Measurements from ENCODE around the gene TSPAN14. TPM values are rescaled to one million over a fixed set of nuclear protein-coding genes. Genes with fewer than 3 reads are reported as not detected.

The TSPAN14 gene
- total RNA-seq, 1 experiment from 2014 or later, result 116 TPM

DNA sequence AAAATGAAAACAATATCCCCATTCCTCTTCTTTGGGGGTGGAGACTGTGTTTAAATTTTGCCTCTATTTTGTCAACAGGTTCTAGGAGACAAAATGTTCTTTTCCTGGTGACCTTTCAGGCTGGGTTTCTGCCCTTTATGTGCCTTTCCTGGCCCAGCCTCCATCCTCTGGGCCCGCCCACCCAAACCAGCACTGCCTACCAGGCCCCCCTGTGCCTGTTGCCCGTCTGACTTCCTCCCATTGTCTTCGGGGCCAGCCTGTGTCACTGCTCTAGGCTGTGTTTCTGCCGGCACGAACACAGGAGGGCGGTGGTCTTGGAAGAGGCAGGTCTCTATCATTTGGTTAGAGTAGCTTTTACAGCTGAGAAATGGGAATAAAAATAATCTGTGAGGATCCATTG, 13.9 kb downstream of the TSPAN14 start:
- BruUV-seq (replicated peaks), result no TSS peak
- Mint-ChIP-seq H3K9me3 (ENCODE audit: low read depth, unreplicated experiment) (no peaks in the 10 kb centered on the region), H3K4me3 (ENCODE audit: low read depth, unreplicated experiment) (no peak overlapping the region), H3K36me3 (ENCODE audit: insufficient read depth, unreplicated experiment) (peaks cover 61% of the 10 kb centered on the region), H3K4me1 (ENCODE audit: low read depth, unreplicated experiment) (peaks cover 96% of the 10 kb centered on the region), H3K27me3 (ENCODE audit: unreplicated experiment) (no peaks in the 10 kb centered on the region), H3K27ac (ENCODE audit: unreplicated experiment) (no peak overlapping the region)
- intact Hi-C loops (cut with micrococcal nuclease; ENCODE audit: unreplicated experiment), result no loop called here
- TF ChIP-seq, protein P1, sequence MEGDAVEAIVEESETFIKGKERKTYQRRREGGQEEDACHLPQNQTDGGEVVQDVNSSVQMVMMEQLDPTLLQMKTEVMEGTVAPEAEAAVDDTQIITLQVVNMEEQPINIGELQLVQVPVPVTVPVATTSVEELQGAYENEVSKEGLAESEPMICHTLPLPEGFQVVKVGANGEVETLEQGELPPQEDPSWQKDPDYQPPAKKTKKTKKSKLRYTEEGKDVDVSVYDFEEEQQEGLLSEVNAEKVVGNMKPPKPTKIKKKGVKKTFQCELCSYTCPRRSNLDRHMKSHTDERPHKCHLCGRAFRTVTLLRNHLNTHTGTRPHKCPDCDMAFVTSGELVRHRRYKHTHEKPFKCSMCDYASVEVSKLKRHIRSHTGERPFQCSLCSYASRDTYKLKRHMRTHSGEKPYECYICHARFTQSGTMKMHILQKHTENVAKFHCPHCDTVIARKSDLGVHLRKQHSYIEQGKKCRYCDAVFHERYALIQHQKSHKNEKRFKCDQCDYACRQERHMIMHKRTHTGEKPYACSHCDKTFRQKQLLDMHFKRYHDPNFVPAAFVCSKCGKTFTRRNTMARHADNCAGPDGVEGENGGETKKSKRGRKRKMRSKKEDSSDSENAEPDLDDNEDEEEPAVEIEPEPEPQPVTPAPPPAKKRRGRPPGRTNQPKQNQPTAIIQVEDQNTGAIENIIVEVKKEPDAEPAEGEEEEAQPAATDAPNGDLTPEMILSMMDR (IDR thresholded peaks at IDR 0.05; ENCODE audit: unreplicated experiment), result no peak
- CTCF ChIA-PET, result interaction anchor here (0.6 to 1.8 kb wide), 3 partner anchors 34 to 500 kb away, joined by 3 to 8 read pairs (median 4); no protein-coding TSS in a partner anchor
- no peak for DNase-seq

DNA sequence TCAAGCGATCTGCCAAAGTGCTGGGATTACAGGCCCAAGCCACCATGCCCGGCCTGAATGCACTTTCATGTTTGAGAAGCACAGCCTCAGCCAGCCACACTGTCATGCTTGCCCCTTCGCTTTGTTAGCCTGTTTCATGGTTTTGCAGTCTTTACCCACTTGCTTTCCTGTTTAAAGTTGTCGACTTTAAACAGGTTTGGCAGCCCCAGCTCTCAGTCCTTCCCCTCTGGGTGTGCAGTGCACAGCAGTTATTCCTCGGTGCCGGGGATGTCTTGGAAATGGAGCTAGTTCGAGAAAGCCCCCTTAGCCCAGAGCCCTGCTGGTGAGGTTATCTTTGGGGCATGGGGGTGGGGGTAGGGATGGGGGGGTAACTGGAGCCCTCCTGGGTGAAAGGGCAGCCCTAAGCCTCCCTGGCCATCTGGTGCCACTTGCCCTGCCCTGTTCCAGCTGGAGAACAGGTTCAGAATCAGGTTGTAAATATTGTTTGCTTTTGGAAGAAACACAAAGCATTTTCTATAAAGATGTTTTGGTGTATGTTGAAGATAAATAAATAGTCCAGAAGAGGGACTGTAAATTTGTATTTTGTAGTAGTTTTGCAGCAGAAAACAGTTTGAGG, 14.8 kb downstream of the TSPAN14 start:
- no peak for DNase-seq
- peaks cover 92% of the 10 kb centered on the region for H3K4me1 Mint-ChIP-seq (ENCODE audit: low read depth, unreplicated experiment)
- H3K4me3 Mint-ChIP-seq (ENCODE audit: low read depth, unreplicated experiment), result no peak overlapping the region
- H3K9me3 Mint-ChIP-seq (ENCODE audit: low read depth, unreplicated experiment), result no peaks in the 10 kb centered on the region
- no peak overlapping the region for H3K27ac Mint-ChIP-seq (ENCODE audit: unreplicated experiment)
- intact Hi-C loops (cut with micrococcal nuclease; ENCODE audit: unreplicated experiment), result no loop called here
- no TSS peak for BruUV-seq (replicated peaks)
- CTCF ChIA-PET, result no interaction called here
- no peaks in the 10 kb centered on the region for H3K27me3 Mint-ChIP-seq (ENCODE audit: unreplicated experiment)
- H3K36me3 Mint-ChIP-seq (ENCODE audit: insufficient read depth, unreplicated experiment), result peaks cover 64% of the 10 kb centered on the region
- TF ChIP-seq, protein P1 (IDR thresholded peaks at IDR 0.05; ENCODE audit: unreplicated experiment), result no peak

DNA sequence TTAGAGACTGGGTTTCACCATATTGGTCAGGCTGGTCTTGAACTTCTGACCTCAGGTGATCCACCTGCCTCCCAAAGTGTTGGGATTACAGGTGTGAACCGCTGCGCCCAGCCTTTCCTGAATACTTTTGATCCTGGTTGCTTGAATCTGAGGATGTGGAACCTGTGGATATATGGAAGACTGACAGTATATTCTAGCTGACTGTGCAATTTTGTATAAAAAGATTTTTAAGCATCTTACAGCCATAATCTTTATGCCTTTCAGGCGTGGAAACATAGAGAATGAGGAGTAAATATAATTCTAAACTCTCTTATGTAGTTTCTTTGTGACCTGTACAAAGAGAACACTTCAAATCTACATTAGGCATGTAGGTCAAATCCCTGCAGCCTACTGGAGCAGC, 16.2 kb downstream of the TSPAN14 start:
- intact Hi-C loops (cut with micrococcal nuclease; ENCODE audit: unreplicated experiment), result no loop called here
- Mint-ChIP-seq H3K36me3 (ENCODE audit: insufficient read depth, unreplicated experiment) (peaks cover 57% of the 10 kb centered on the region), H3K4me3 (ENCODE audit: low read depth, unreplicated experiment) (no peak overlapping the region), H3K9me3 (ENCODE audit: low read depth, unreplicated experiment) (no peaks in the 10 kb centered on the region), H3K4me1 (ENCODE audit: low read depth, unreplicated experiment) (peaks cover 90% of the 10 kb centered on the region), H3K27me3 (ENCODE audit: unreplicated experiment) (no peaks in the 10 kb centered on the region), H3K27ac (ENCODE audit: unreplicated experiment) (no peak overlapping the region)
- CTCF ChIA-PET, result interaction anchor here (1.1 kb wide), 1 partner anchor 36 kb away, joined by 4 read pairs; no protein-coding TSS in a partner anchor
- TF ChIP-seq, protein P1 (IDR thresholded peaks at IDR 0.05; ENCODE audit: unreplicated experiment), result no peak
- no peak for DNase-seq
- no TSS peak for BruUV-seq (replicated peaks)

DNA sequence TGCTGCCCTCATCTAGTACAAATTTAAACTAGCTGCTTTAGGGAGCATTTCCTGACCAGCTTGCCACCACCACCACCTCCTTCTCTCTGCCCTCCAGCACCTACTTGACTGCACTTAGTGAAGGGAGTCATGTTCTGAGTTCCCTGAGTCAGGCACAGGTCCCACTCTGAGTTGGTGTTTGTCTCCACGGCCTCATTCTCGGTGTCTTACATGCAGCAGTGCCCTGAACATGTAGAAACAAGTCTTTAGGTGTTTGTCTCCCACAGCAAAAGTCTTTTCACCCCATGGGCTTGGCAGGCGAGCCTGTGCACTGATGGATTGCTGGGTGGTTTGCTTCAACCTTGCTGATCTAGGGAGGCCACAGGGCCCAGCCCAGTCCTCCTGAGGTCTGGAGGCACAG, 16.9 kb downstream of the TSPAN14 start:
- intact Hi-C loops (cut with micrococcal nuclease; ENCODE audit: unreplicated experiment), result no loop called here
- Mint-ChIP-seq H3K4me1 (ENCODE audit: low read depth, unreplicated experiment) (peaks cover 83% of the 10 kb centered on the region), H3K4me3 (ENCODE audit: low read depth, unreplicated experiment) (no peak overlapping the region), H3K36me3 (ENCODE audit: insufficient read depth, unreplicated experiment) (peaks cover 57% of the 10 kb centered on the region), H3K27me3 (ENCODE audit: unreplicated experiment) (no peaks in the 10 kb centered on the region), H3K27ac (ENCODE audit: unreplicated experiment) (peak overlapping the region; percentile 50), H3K9me3 (ENCODE audit: low read depth, unreplicated experiment) (no peaks in the 10 kb centered on the region)
- TF ChIP-seq, protein P1 (IDR thresholded peaks at IDR 0.05; ENCODE audit: unreplicated experiment), result no peak
- no peak for DNase-seq
- BruUV-seq (replicated peaks), result no TSS peak
- CTCF ChIA-PET, result interaction anchor here (0.7 to 2.6 kb wide), 3 partner anchors 10 to 1603 kb away, joined by 3 to 11 read pairs (median 10); no protein-coding TSS in a partner anchor
